Measurements from ENCODE around the gene TRAF6. TPM values are rescaled to one million over a fixed set of nuclear protein-coding genes. Genes with fewer than 3 reads are reported as not detected.
"Not testable (repeated sequence)": the region's sequence is repeated elsewhere in the genome, so short reads cannot be mapped to it uniquely, and the experiment has no call there.

Gene TRAF6
- total RNA-seq, 2 experiments from 2014 or later, result 12.4 to 12.8 TPM

DNA sequence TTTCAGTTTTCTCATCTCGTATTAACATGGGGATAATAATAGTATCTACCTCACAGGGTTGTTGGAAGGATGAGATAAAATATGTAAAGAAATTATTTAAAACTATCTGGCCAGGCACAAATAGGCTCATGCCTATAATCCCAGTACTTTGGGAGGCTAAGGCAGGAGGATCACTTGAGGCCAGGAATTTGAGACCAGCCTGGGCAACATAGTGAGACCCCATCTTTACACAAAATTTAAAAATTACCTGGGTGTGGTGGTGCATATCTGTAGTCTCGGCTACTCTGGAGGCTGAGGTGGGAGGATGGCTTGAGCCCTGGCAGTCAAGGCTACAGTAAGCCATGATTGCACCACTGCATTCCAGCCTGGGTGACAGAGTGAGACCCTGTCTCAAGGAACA lies 990 bp upstream of the TRAF6 start:
- CTCF ChIA-PET, result interaction anchor here (0.6 to 3.6 kb wide), 8 partner anchors 11 to 220 kb away, joined by 3 to 34 read pairs (median 5); partner anchors contain the start of gene COMMD9
- Mint-ChIP-seq H3K4me1 (peaks cover 17% of the 10 kb centered on the region), H3K27me3 (peaks cover 17% of the 10 kb centered on the region), H3K4me3 (peak overlapping the region; percentile 94)
- POLR2A ChIA-PET, result interaction anchor here (0.5 to 1.4 kb wide), 4 partner anchors 8 to 221 kb away, joined by 3 to 12 read pairs (median 4); partner anchors contain the start of gene COMMD9
- not testable (repeated sequence) for H3K9me3 Mint-ChIP-seq; DNase-seq; H3K27ac Mint-ChIP-seq; H3K36me3 Mint-ChIP-seq (ENCODE audit: low read depth)

DNA sequence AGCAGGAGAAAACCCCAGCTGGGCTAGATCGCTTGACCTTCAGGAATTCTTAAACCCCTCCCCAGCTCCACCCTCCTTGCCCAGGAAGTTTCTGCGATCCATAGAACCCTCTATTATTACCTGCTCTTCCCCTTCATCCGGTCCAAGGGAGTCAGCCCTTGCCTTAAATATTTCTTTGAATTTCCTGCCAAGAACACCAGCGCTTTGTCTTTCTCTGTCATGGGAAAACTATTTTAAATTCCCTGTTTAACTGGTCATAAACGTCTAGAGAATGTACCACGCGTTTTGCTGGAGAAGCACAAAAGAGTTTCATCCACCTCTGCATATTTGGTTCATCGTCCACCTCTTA lies 496 bp upstream of the TRAF6 start:
- ChIA-PET CTCF (interaction anchor here (0.9 to 3.6 kb wide), 9 partner anchors 11 to 253 kb away, joined by 3 to 34 read pairs (median 7); partner anchors contain the start of gene COMMD9), POLR2A (interaction anchor here (1.0 to 3.1 kb wide), 5 partner anchors 9 to 221 kb away, joined by 3 to 19 read pairs (median 5); partner anchors contain the start of gene COMMD9)
- no peak for DNase-seq
- Mint-ChIP-seq H3K36me3 (ENCODE audit: low read depth) (no peaks in the 10 kb centered on the region), H3K4me1 (peaks cover 17% of the 10 kb centered on the region), H3K27me3 (peaks cover 16% of the 10 kb centered on the region), H3K9me3 (no peaks in the 10 kb centered on the region), H3K4me3 (peak overlapping the region; percentile 94), H3K27ac (peak overlapping the region; percentile 83)

DNA sequence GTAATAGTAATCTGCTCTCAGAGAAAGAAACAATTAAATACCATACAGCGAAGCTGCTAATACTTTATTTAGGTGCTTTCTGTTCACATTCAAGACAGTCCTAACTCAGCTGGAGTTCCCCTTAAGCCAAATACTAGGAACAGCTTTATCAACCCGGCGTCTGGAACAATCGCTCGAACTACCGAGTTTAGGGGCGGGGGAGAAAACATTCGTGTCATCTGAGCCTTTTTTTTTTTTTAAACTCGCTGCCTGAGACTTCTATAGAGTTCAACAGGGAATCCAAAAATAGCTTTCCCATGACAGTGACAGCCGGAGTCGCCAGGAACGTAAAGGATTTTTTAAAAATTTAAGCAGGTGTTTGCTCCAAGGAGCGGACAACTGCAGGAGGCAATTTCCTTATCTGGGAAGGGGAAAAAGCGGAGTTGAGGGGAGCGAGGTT lies 852 bp downstream of the TRAF6 start:
- H3K9me3 Mint-ChIP-seq, result no peaks in the 10 kb centered on the region
- H3K27ac Mint-ChIP-seq, result peak overlapping the region; percentile 83
- DNase-seq, result no peak
- peaks cover 17% of the 10 kb centered on the region for H3K4me1 Mint-ChIP-seq
- ChIA-PET CTCF (interaction anchor here (1.0 to 3.6 kb wide), 11 partner anchors 9 to 251 kb away, joined by 3 to 34 read pairs (median 5); partner anchors contain the start of gene COMMD9), POLR2A (interaction anchor here (0.7 to 3.1 kb wide), 6 partner anchors 11 to 134 kb away, joined by 3 to 19 read pairs (median 3); no protein-coding TSS in a partner anchor)
- peaks cover 6% of the 10 kb centered on the region for H3K36me3 Mint-ChIP-seq (ENCODE audit: low read depth)
- H3K27me3 Mint-ChIP-seq, result peaks cover 13% of the 10 kb centered on the region
- H3K4me3 Mint-ChIP-seq, result peak overlapping the region; percentile 94

DNA sequence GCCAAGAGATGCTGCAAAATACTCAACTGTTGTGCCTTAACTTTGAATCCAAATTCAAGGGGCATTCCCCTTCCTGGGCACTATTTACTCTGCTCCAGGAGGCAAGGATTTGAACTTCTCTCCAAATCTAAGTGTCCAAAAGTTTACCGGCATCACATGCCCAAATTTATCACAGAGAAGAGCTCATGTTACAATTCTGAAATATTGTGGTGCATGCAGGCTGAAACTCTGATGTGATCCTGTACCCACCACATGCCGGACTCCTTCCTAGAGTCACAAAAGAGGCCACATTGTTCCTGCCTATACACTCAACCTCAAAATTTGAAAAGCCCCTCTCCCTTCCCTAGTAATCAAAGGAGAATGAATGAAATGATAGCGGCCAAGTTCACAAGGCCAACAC lies 1.3 kb downstream of the TRAF6 start:
- H3K27ac Mint-ChIP-seq, result peak overlapping the region; percentile 83
- DNase-seq, result no peak
- peaks cover 17% of the 10 kb centered on the region for H3K4me1 Mint-ChIP-seq
- no peaks in the 10 kb centered on the region for H3K9me3 Mint-ChIP-seq
- peak overlapping the region; percentile 94 for H3K4me3 Mint-ChIP-seq
- H3K36me3 Mint-ChIP-seq (ENCODE audit: low read depth), result peaks cover 7% of the 10 kb centered on the region
- ChIA-PET POLR2A (interaction anchor here (0.7 to 3.1 kb wide), 6 partner anchors 10 to 133 kb away, joined by 3 to 19 read pairs (median 3); no protein-coding TSS in a partner anchor), CTCF (interaction anchor here (0.6 to 3.6 kb wide), 11 partner anchors 9 to 245 kb away, joined by 3 to 34 read pairs (median 4); partner anchors contain the start of gene COMMD9)
- H3K27me3 Mint-ChIP-seq, result peaks cover 9% of the 10 kb centered on the region

- ChIA-PET CTCF (interaction anchor here (0.6 to 3.6 kb wide), 7 partner anchors 8 to 244 kb away, joined by 3 to 34 read pairs (median 8); partner anchors contain the start of gene COMMD9), POLR2A (interaction anchor here (1.5 to 3.1 kb wide), 2 partner anchors 9 to 132 kb away, joined by 5 to 19 read pairs; no protein-coding TSS in a partner anchor)
- Mint-ChIP-seq H3K9me3 (no peaks in the 10 kb centered on the region), H3K36me3 (ENCODE audit: low read depth) (peaks cover 7% of the 10 kb centered on the region), H3K4me1 (peaks cover 17% of the 10 kb centered on the region), H3K4me3 (peak overlapping the region; percentile 94), H3K27ac (peak overlapping the region; percentile 83), H3K27me3 (peaks cover 3% of the 10 kb centered on the region)
- no peak for DNase-seq
These were observed 2.1 kb downstream of the TRAF6 start for GRCh38 chr11:36507824-36508489.

DNA sequence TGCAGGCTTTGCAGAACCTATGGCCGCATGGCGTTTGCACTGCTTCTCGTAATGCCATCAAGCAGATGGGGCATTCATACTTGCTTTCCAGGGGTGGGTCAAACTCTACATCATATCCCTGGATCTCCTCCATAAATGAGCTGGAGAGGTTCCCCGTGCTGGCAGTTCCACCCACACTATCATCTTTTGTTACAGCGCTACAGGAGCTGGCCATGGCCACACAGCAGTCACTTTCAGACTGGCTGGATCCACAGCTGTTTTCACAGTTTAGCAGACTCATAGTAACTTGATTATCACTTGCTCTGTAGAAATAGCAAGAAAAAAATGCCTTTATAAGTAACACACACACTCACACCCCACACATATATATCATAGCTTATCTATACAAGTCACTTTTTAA lies 8.8 kb downstream of the TRAF6 start:
- CTCF ChIA-PET, result interaction anchor here (0.6 to 5.8 kb wide), 7 partner anchors 8 to 213 kb away, joined by 3 to 32 read pairs (median 5); partner anchors contain the start of gene TRAF6
- POLR2A ChIA-PET, result interaction anchor here (1.4 to 1.6 kb wide), 2 partner anchors 9 to 22 kb away, joined by 4 read pairs; partner anchors contain the start of gene TRAF6
- Mint-ChIP-seq H3K36me3 (ENCODE audit: low read depth) (peaks cover 31% of the 10 kb centered on the region), H3K27me3 (no peaks in the 10 kb centered on the region), H3K9me3 (no peaks in the 10 kb centered on the region), H3K4me1 (peaks cover 25% of the 10 kb centered on the region), H3K4me3 (no peak overlapping the region), H3K27ac (no peak overlapping the region)
- no peak for DNase-seq

DNA sequence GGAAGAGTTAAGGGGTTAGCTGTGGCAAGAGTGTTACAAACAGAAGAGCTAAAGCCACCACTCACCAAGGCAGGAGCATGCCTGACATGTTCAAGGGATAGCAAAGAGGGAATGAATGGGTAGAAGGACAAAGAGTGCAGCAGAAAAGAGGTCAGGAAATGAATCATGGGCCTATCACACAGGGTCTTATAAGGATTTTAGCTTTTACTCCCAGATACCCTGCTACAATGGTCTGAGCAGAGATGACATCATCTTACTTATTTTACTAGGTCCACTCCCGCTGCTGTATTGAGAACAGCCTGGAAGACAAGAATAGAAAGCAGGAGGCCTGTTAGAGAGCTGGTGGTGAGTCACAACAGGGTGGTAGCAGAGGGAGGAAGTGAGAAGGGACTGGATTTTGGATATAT lies 9.8 kb downstream of the TRAF6 start:
- H3K4me3 Mint-ChIP-seq, result no peak overlapping the region
- no peak overlapping the region for H3K27ac Mint-ChIP-seq
- ChIA-PET CTCF (interaction anchor here (1.2 to 5.8 kb wide), 3 partner anchors 7 to 208 kb away, joined by 5 to 32 read pairs (median 30); partner anchors contain the start of gene TRAF6), POLR2A (interaction anchor here (1.6 kb wide), 1 partner anchor 21 kb away, joined by 4 read pairs; no protein-coding TSS in a partner anchor)
- no peaks in the 10 kb centered on the region for H3K9me3 Mint-ChIP-seq
- DNase-seq, result no peak
- H3K27me3 Mint-ChIP-seq, result no peaks in the 10 kb centered on the region
- peaks cover 25% of the 10 kb centered on the region for H3K4me1 Mint-ChIP-seq
- H3K36me3 Mint-ChIP-seq (ENCODE audit: low read depth), result peaks cover 34% of the 10 kb centered on the region

- Mint-ChIP-seq H3K27me3 (no peaks in the 10 kb centered on the region), H3K36me3 (ENCODE audit: low read depth) (peaks cover 31% of the 10 kb centered on the region), H3K4me1 (peaks cover 25% of the 10 kb centered on the region), H3K9me3 (no peaks in the 10 kb centered on the region), H3K27ac (no peak overlapping the region), H3K4me3 (no peak overlapping the region)
- CTCF ChIA-PET, result interaction anchor here (1.2 to 5.0 kb wide), 4 partner anchors 10 to 233 kb away, joined by 3 to 30 read pairs (median 4); partner anchors contain the start of gene TRAF6
- DNase-seq, result no peak
- POLR2A ChIA-PET, result interaction anchor here (1.2 to 2.4 kb wide), 2 partner anchors 10 to 12 kb away, joined by 3 to 19 read pairs; partner anchors contain the start of gene TRAF6
These were observed 10.8 kb downstream of the TRAF6 start for GRCh38 chr11:36499315-36499714.

GRCh38 chr11:36498721-36499120 lies 11.4 kb downstream of the TRAF6 start:
- Mint-ChIP-seq H3K27me3 (no peaks in the 10 kb centered on the region), H3K4me3 (no peak overlapping the region), H3K27ac (no peak overlapping the region), H3K4me1 (peaks cover 25% of the 10 kb centered on the region), H3K36me3 (ENCODE audit: low read depth) (peaks cover 28% of the 10 kb centered on the region), H3K9me3 (no peaks in the 10 kb centered on the region)
- ChIA-PET CTCF (interaction anchor here (1.4 to 5.0 kb wide), 3 partner anchors 11 to 232 kb away, joined by 3 to 30 read pairs (median 3); partner anchors contain the start of gene TRAF6), POLR2A (interaction anchor here (1.2 to 2.4 kb wide), 2 partner anchors 10 to 11 kb away, joined by 3 to 19 read pairs; partner anchors contain the start of gene TRAF6)
- DNase-seq, result no peak

GRCh38 chr11:36493332-36493731 lies 16.7 kb downstream of the TRAF6 start:
- peaks cover 10% of the 10 kb centered on the region for H3K4me1 Mint-ChIP-seq
- no peaks in the 10 kb centered on the region for H3K9me3 Mint-ChIP-seq
- peaks cover 53% of the 10 kb centered on the region for H3K36me3 Mint-ChIP-seq (ENCODE audit: low read depth)
- CTCF ChIA-PET, result interaction anchor here (0.6 to 5.0 kb wide), 44 partner anchors 9 to 671 kb away, joined by 3 to 152 read pairs (median 4); partner anchors contain the start of genes COMMD9, PRR5L and TRAF6
- no peak overlapping the region for H3K27ac Mint-ChIP-seq
- no peak for DNase-seq
- H3K4me3 Mint-ChIP-seq, result no peak overlapping the region
- H3K27me3 Mint-ChIP-seq, result no peaks in the 10 kb centered on the region
- POLR2A ChIA-PET, result interaction anchor here (0.7 to 1.2 kb wide), 5 partner anchors 17 to 203 kb away, joined by 3 to 5 read pairs (median 4); partner anchors contain the start of gene TRAF6

DNA sequence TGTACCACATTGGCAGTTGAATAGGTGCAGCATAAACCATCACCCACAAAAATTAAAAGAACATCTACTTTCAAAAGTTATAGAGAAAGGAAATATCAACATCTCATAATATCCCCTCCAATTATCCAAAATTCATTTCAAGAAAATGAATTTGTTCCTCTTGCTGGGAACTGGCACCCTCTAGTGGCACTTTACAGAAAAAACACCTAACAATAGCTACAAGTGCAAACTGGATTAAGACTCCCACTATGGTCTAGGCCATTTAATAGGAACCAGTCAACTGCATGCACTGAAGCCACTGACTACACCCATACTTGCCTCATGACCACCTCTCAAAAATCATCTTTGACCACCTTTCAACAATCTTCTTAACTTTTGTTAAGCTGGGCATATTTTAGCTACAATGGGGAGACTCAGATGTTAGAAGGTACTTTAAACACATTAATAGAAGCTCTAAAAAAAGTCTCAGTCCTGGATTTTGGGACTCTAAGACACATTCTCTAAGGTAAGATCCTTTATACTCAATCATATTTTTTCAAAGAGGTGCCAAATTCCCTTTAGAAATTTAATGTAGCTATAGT lies 17.3 kb downstream of the TRAF6 start:
- H3K4me1 Mint-ChIP-seq, result peaks cover 15% of the 10 kb centered on the region
- CTCF ChIA-PET, result interaction anchor here (0.6 to 5.0 kb wide), 44 partner anchors 9 to 671 kb away, joined by 3 to 152 read pairs (median 4); partner anchors contain the start of genes COMMD9, PRR5L and TRAF6
- peak; percentile 34 for DNase-seq
- peaks cover 55% of the 10 kb centered on the region for H3K36me3 Mint-ChIP-seq (ENCODE audit: low read depth)
- no peaks in the 10 kb centered on the region for H3K9me3 Mint-ChIP-seq
- no peak overlapping the region for H3K4me3 Mint-ChIP-seq
- no peaks in the 10 kb centered on the region for H3K27me3 Mint-ChIP-seq
- H3K27ac Mint-ChIP-seq, result peak overlapping the region; percentile 18
- POLR2A ChIA-PET, result interaction anchor here (0.7 to 1.2 kb wide), 5 partner anchors 17 to 203 kb away, joined by 3 to 5 read pairs (median 4); partner anchors contain the start of gene TRAF6

Data from activated CD4-positive, alpha-beta memory T cell treated with anti-CD3 and anti-CD28 coated beads, Interleukin-2, amount 10 ng/mL, durations not matched to agents 7 days and 5 days (primary cell).